HepG2 (cell line): ENCODE measurements around the gene TM4SF20. TPM values are rescaled to one million over a fixed set of nuclear protein-coding genes. Genes with fewer than 3 reads are reported as not detected.

Experiments used
- AKAP8 ChIP-seq: sonication (generic); formaldehyde crosslinking; IDR thresholded peaks from 2 replicates; pipeline ENCODE4 v1.5.1; 2020; ENCODE audit warnings: mild to moderate bottlenecking, missing genetic modification reagents
- BCLAF1 ChIP-seq: fragments of 450-650 bp; IDR thresholded peaks from 2 replicates; pipeline ENCODE4 v1.6.1; 2017; ENCODE audit warnings: mild to moderate bottlenecking
- DPF2 ChIP-seq: sonication (generic); formaldehyde crosslinking; IDR thresholded peaks from 2 replicates; pipeline ENCODE4 v1.4.0; 2020; ENCODE audit warnings: mild to moderate bottlenecking, low read depth, missing genetic modification reagents, borderline replicate concordance
- ELF3 ChIP-seq: IDR thresholded peaks from 2 replicates; pipeline ENCODE4 v1.6.1; 2016; ENCODE audit warnings: missing genetic modification reagents, missing compliant biosample characterization
- FIP1L1 ChIP-seq: fragments of 200-400 bp; formaldehyde crosslinking; IDR thresholded peaks from 2 replicates; pipeline ENCODE4 v1.6.1; 2018; ENCODE audit warnings: low read depth, mild to moderate bottlenecking, low read length, moderate library complexity, borderline replicate concordance; ENCODE audit not compliant: insufficient read depth
- FOXK2 ChIP-seq: fragments of 450-650 bp; IDR thresholded peaks from 2 replicates; pipeline ENCODE4 v1.6.1; 2016
- HMG20A ChIP-seq: IDR thresholded peaks from 2 replicates; pipeline ENCODE4 v1.6.1; 2016; ENCODE audit warnings: borderline replicate concordance
- HOXA9 ChIP-seq: sonication (generic); formaldehyde crosslinking; IDR thresholded peaks from 2 replicates; pipeline ENCODE4 v1.8.1; 2022; ENCODE audit warnings: missing genetic modification reagents, mild to moderate bottlenecking, moderate library complexity, borderline replicate concordance
- RBM22 ChIP-seq: fragments of 200-400 bp; formaldehyde crosslinking; optimal IDR thresholded peaks from 2 replicates; pipeline ENCODE3; 2017; ENCODE audit warnings: mild to moderate bottlenecking, low read length, moderate library complexity
- RBM39 ChIP-seq: fragments of 200-400 bp; formaldehyde crosslinking; IDR thresholded peaks from one replicate; pipeline ENCODE4 v1.6.1; 2018; ENCODE audit warnings: antibody characterized with exemption, mild to moderate bottlenecking, low read depth, low read length; ENCODE audit not compliant: poor library complexity, severe bottlenecking
- RFXAP ChIP-seq: sonication (generic); formaldehyde crosslinking; IDR thresholded peaks from 2 replicates; pipeline ENCODE4 v1.4.0; 2020; ENCODE audit warnings: missing genetic modification reagents, borderline replicate concordance
- SETDB1 ChIP-seq: sonication (generic); formaldehyde crosslinking; IDR thresholded peaks from 2 replicates; pipeline ENCODE4 v1.5.1; 2020; ENCODE audit warnings: missing genetic modification reagents, mild to moderate bottlenecking, borderline replicate concordance
- SIN3A ChIP-seq: IDR thresholded peaks from 2 replicates; pipeline ENCODE4 v1.6.1; 2011; ENCODE audit warnings: low read depth, mild to moderate bottlenecking, control low read depth, low read length, borderline replicate concordance
- TEF ChIP-seq: sonication (generic); formaldehyde crosslinking; IDR thresholded peaks from 2 replicates; pipeline ENCODE4 v1.5.0; 2020; ENCODE audit warnings: missing genetic modification reagents
- THYN1 ChIP-seq: sonication (generic); formaldehyde crosslinking; IDR thresholded peaks from 2 replicates; pipeline ENCODE4 v1.8.1; 2023; ENCODE audit warnings: low read depth, mild to moderate bottlenecking, moderate library complexity, missing genetic modification reagents, borderline replicate concordance
- U2AF1 ChIP-seq: fragments of 200-400 bp; formaldehyde crosslinking; optimal IDR thresholded peaks from 2 replicates; pipeline ENCODE3; 2017; ENCODE audit warnings: mild to moderate bottlenecking, low read depth, low read length
- ZBTB38 ChIP-seq: sonication (generic); formaldehyde crosslinking; IDR thresholded peaks from 2 replicates; pipeline ENCODE4 v1.5.1; 2020; ENCODE audit warnings: mild to moderate bottlenecking, missing genetic modification reagents
- ZBTB44 ChIP-seq: sonication (generic); formaldehyde crosslinking; IDR thresholded peaks from 2 replicates; pipeline ENCODE4 v1.4.0; 2020; ENCODE audit warnings: missing genetic modification reagents
- ZNF138 ChIP-seq: sonication (generic); formaldehyde crosslinking; IDR thresholded peaks from 2 replicates; pipeline ENCODE4 v1.5.0; 2020; ENCODE audit warnings: mild to moderate bottlenecking, low read depth, missing genetic modification reagents
- ZNF235 ChIP-seq: sonication (generic); formaldehyde crosslinking; IDR thresholded peaks from 2 replicates; pipeline ENCODE4 v1.8.1; 2023; ENCODE audit warnings: mild to moderate bottlenecking, missing genetic modification reagents, borderline replicate concordance
- ZNF256 ChIP-seq: sonication (generic); formaldehyde crosslinking; conservative IDR thresholded peaks from 2 replicates; pipeline ENCODE4 v1.4.0; 2020; ENCODE audit warnings: missing genetic modification reagents
- ZNF562 ChIP-seq: sonication (generic); formaldehyde crosslinking; IDR thresholded peaks from 2 replicates; pipeline ENCODE4 v1.8.0; 2022; ENCODE audit warnings: missing genetic modification reagents, borderline replicate concordance
- ZNF619 ChIP-seq: sonication (generic); formaldehyde crosslinking; IDR thresholded peaks from 2 replicates; pipeline ENCODE4 v1.4.0; 2020; ENCODE audit warnings: mild to moderate bottlenecking, missing genetic modification reagents
- ZNF790 ChIP-seq: sonication (generic); formaldehyde crosslinking; IDR thresholded peaks from 2 replicates; pipeline ENCODE4 v1.8.0; 2022; ENCODE audit warnings: missing genetic modification reagents, mild to moderate bottlenecking, borderline replicate concordance
- polyA plus RNA-seq, 8 experiments: library from polyadenylated mRNA; depleted of rRNA in 3 of 8; stranded (reverse) in 7 of 8; unstranded in 1 of 8; fragments of >200 nt; fragmentation: Illumina TruSeq in 4 of 8; extraction: Trizol in 4 of 8; gene quantifications; 2 replicates each; pipeline versions ENCODE4 v1.2.1 to v1.2.3, GENCODE V29; 2011 to 2016; ENCODE audit warnings: low read depth in 4 of 8, missing spikeins in 1 of 8, mixed read lengths in 1 of 8; ENCODE audit not compliant: insufficient read depth in 1 of 8
- total RNA-seq, 5 experiments: library from RNA; depleted of rRNA; stranded (reverse); fragments of >200 nt; fragmentation: Illumina TruSeq; extraction: Trizol; gene quantifications; 2 replicates each; pipeline ENCODE4 v1.2.3, GENCODE V29; 2016; ENCODE audit warnings: low read depth in 1 of 5

TM4SF20 gene
- total and polyA plus RNA-seq, 2 of the 13 experiments (the other 11 are each of a cell fraction or from before 2014, with no cell fraction given) = not detected

- peak; percentile 88; the same call in 1 of the 2 replicates for TF ChIP-seq TEF
- no peak; the same call in 1 of the 2 replicates for TF ChIP-seq SETDB1 (CRISPR knock-in tag)
- peak; percentile 88; the same call in 1 of the 2 replicates for TF ChIP-seq ZNF235 (CRISPR knock-in tag)
- TF ChIP-seq ZBTB38 (CRISPR knock-in tag) = peak; percentile 99
- TF ChIP-seq ZBTB44 (CRISPR knock-in tag) = peak; percentile 96
- TF ChIP-seq ZNF562 (CRISPR knock-in tag) = peak; percentile 85
- TF ChIP-seq DPF2 (CRISPR knock-in tag) = 0 out of 2 replicates have a peak, but pooled peaks have one; percentile 42
- peak; percentile 89 for TF ChIP-seq ZNF619 (CRISPR knock-in tag)
- 0 out of 2 replicates have a peak, but pooled peaks have one; percentile 11 for TF ChIP-seq FOXK2
- TF ChIP-seq RBM39 = peak; percentile 63
- TF ChIP-seq FIP1L1 = no peak
- TF ChIP-seq ZNF256 (CRISPR knock-in tag) = peak; percentile 72; the same call in 1 of the 2 replicates
- TF ChIP-seq RFXAP (CRISPR knock-in tag) = peak; percentile 95
- peak; percentile 86; the same call in 1 of the 2 replicates for TF ChIP-seq ZNF790 (CRISPR knock-in tag)
- TF ChIP-seq HMG20A (CRISPR knock-in tag) = no peak
- no peak for TF ChIP-seq BCLAF1
- TF ChIP-seq U2AF1 = peak; percentile 81
- peak; percentile 92 for TF ChIP-seq ELF3 (CRISPR knock-in tag)
- 0 out of 2 replicates have a peak, but pooled peaks have one; percentile 54 for TF ChIP-seq THYN1 (CRISPR knock-in tag)
- peak; percentile 91; the same call in 1 of the 2 replicates for TF ChIP-seq SIN3A
- 0 out of 2 replicates have a peak, but pooled peaks have one; percentile 76 for TF ChIP-seq AKAP8 (CRISPR knock-in tag)
- peak; percentile 98 for TF ChIP-seq ZNF138
- TF ChIP-seq RBM22 = no peak
- peak; percentile 85 for TF ChIP-seq HOXA9 (CRISPR knock-in tag)
Observed at GRCh38 chr2:227324995-227325838, 53.9 kb downstream of the TM4SF20 start, which contains the start of gene MFF (continued).
